Left colon (tissue), 2 donors: ENCODE results near the gene PLA2G1B. TPM values are rescaled to one million over a fixed set of nuclear protein-coding genes. Genes with fewer than 3 reads are reported as not detected.

ENCODE experiments used
- ATAC-seq: fragments of 200-7000 bp; cut with Tn5 transposase; one replicate; pipeline ENCODE4 v1.9.1; 2020; ENCODE audit warnings: mild to moderate bottlenecking, moderate library complexity
- DNase-seq, 2 donors: peaks; one replicate each; pipeline ENCODE4 v3.0.0-alpha.2; 2020
- intact Hi-C, 2 donors: fragments of 100-400 bp; cut with DNase I in 1 of 2; cut with micrococcal nuclease in 1 of 2; formaldehyde crosslinking; loops; one replicate each; pipeline versions ENCODE4 v1.11.2 to v1.14.0; 2022; cut with DNase I, micrococcal nuclease
- total RNA-seq, 2 donors: library from RNA; stranded (reverse); fragmentation: NEBNext Ultra II Directional; extraction: Animal tissue kit (Norgen Biotek cat#: 25700); gene quantifications; one replicate each; pipeline ENCODE4 v1.2.1, GENCODE V29; 2021
- donor health status: DM: no; HTN: no; CAD: no.
- donor health status: DM: yes; HTN: yes; CAD: no.

PLA2G1B gene
- total RNA-seq, 2 donors from 2014 or later, result not detected

DNA sequence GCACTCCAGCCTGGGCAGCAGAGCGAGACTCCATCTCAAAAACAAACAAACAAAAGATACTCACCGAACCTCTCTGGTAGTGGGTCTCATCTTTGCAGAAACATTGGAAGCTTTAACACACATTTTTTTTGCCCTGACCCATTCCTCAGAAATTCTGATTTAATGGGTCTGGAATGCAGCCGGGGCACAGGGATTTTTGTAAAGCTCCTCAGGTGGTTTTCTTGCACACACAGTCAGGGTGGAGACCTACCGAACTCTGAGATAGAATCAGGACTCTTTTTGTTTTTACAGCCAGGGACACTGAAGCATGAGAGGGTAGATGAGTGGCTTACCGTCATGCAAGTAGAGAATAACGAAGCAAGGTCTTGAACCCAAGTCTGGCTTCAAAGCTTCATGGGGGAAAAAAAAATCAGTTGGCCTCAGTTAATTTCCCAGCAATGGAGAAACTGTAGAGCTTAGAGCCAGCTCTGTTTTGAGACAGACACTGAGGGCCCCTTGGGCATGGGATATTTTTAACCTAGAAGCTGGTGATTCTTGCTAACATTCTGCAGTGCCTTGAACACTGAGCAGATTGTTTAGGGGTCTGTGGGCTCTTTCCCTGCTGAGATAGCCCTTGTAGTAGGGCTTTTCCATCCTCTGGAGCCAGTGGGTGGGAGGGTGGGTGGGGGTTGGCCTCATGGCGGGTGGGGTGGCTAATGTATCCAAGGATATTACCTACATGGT is 40.6 kb downstream of the PLA2G1B start:
- intact Hi-C loops, result no loop called here
- ATAC-seq (no peak), DNase-seq (no peak)

DNA sequence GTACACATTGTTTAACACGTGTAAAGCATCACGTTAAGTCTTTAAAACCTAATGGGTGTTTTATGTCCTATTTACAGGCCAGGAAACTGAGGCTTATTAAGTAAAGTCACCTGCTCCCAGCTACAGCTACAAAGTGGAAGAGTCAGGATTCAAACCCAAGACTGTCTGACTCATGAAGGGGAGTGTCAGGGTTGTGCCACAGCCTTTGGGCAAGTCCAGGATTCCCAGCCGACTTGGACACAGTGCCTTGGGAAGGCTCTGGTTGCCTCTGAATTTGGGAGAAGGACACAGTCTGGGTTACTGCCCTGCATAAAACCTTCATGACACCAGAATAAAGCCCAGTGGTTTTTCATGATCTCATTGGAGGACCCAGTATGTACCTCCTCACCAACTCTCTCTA is 43.2 kb downstream of the PLA2G1B start:
- DNase-seq (no peak), ATAC-seq (no peak)
- intact Hi-C loops, result no loop called here

DNA sequence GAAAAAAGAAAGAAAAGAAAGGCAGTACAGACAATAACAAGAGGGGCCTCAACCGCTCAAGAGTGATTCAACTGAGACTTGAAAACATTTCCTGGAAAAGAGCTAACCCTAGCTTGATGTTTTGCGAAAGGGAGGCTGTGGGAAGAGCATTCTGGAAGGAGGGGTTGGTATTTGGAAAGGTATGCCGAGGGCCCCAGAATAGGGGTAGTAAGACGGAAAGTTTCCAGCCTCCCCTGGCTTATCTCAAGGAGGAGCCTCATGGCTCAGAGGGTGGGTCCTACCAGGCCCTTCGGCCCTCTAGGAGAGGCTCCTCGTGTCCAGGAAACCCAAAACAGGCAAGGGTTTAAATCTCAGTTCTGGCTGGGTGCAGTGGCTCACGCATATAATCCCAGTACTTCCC is 44.3 kb downstream of the PLA2G1B start:
- intact Hi-C loops, result no loop called here
- DNase-seq, result no peak
- no peak for ATAC-seq

DNA sequence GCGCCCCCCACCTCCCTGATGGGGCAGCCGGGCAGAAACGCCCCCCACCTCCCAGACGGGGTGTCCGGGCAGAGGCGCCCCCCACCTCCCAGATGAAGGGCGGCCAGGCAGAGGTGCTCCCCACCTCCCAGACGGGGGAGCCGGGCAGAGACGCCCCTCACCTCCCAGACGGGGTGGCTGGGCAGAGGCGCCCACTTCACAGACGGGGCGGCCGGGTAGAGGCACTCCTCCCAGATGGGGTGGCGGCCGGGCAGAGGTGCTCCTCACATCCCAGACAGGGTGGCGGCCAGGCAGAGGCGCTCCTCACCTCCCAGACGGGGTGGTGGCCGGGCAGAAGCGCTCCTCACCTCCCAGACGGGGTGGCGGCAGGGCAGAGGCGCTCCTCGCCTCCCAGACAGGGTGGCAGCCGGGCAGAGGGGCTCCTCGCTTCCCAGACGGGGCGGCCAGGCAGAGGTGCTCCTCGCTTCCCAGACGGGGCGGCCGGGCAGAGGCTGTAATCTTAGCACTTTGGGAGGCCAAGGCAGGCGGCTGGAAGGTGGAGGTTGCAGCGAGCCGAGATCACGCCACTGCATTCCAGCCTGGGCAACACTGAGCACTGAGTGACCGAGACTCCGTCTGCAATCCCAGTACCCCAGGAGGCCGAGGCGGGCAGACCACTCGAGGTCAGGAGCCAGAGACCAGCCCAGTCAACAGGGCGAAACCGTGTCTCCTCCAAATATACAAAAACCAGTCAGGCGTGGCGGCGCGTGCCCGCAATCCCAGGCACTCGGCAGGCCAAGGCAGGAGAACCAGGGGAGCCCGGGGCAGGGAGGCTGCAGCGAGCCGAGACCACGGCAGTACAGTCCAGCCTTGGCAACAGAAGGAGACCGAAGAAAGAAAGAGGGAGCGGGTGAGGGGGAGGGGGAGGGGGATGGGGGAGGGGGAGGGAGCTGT is 49.2 kb downstream of the PLA2G1B start:
- ATAC-seq (no peak), DNase-seq (no peak)
- intact Hi-C loops, result no loop called here

DNA sequence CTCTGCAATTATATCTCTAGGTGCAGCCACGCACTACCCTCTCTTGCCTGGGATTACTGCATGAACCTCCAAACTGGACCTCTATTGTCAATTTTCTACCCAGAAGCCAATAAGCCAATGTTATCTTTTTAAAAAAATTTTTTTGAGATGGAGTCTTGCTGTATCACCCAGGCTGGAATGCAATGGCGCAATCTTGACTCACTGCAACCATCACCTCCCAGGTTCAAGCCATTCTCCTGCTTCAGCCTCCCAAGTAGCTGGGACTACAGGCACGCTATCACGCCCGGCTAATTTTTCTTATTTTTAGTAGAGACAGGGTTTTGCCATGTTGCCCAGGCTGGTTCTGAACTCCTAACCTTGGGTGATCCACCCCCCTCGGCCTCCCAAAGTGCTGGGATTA is 50.8 kb downstream of the PLA2G1B start:
- intact Hi-C loops, result no loop called here
- ATAC-seq, result no peak
- no peak for DNase-seq

Other genes with a start within 250 kb of the PLA2G1B start
- gene RAB35, start 211.0 kb downstream of the PLA2G1B start, total RNA-seq, result 10 to 100 TPM; 47.8 to 52.7 TPM
- 10 to 100 TPM; 61.3 to 78.8 TPM for gene GCN1, start 133.1 kb downstream of the PLA2G1B start, total RNA-seq
- 1,000 to 10,000 TPM; 1,414 to 1,580 TPM for gene RPLP0, start 126.7 kb downstream of the PLA2G1B start, total RNA-seq
- gene PXN, start 62.0 kb downstream of the PLA2G1B start, total RNA-seq, result 100 to 1,000 TPM; 161 to 164 TPM
- gene RNU4-2, start 35.9 kb downstream of the PLA2G1B start, total RNA-seq, result 1,000 to 10,000 TPM; 7,104 to 9,174 TPM
- gene RNU4-1, start 34.5 kb downstream of the PLA2G1B start, total RNA-seq, result 1,000 to 10,000 TPM; 2,546 to 2,662 TPM
- 1 to 10 TPM; 1.2 to 1.3 TPM for gene SIRT4, start 25.5 kb downstream of the PLA2G1B start, total RNA-seq
- 1 to 10 TPM; 3.4 to 7.4 TPM for gene MSI1, start 41.4 kb upstream of the PLA2G1B start, total RNA-seq
- gene COX6A1, start 110.3 kb upstream of the PLA2G1B start, total RNA-seq, result 1,000 to 10,000 TPM in 1 of 2 donors, 100 to 1,000 TPM in 1; 936 to 1,140 TPM
- 10 to 100 TPM; 14.1 to 20.1 TPM for gene TRIAP1, start 118.6 kb upstream of the PLA2G1B start, total RNA-seq
- 10 to 100 TPM; 18.9 to 32.7 TPM for gene GATC, start 118.7 kb upstream of the PLA2G1B start, total RNA-seq
- 100 to 1,000 TPM; 135 to 143 TPM for gene SRSF9, start 142.0 kb upstream of the PLA2G1B start, total RNA-seq
- gene DYNLL1, start 168.3 kb upstream of the PLA2G1B start, total RNA-seq, result 100 to 1,000 TPM; 338 to 371 TPM
- 10 to 100 TPM; 31.2 to 35.1 TPM for gene COQ5, start 201.4 kb upstream of the PLA2G1B start, total RNA-seq
- gene RNF10, start 206.6 kb upstream of the PLA2G1B start, total RNA-seq, result 100 to 1,000 TPM; 211 to 223 TPM